ENCODE measurements around the gene RNF220.

Gene RNF220

GRCh38 chr1:44594871-44595735 is 190.0 kb downstream of the RNF220 start:
- no peak for TF ChIP-seq POU6F1 (CRISPR knock-in tag; IDR thresholded peaks at IDR 0.05; ENCODE audit: borderline replicate concordance, low read depth)
- no peak for TF ChIP-seq CREB5 (CRISPR knock-in tag; IDR thresholded peaks at IDR 0.05; ENCODE audit: low read depth)
- TF ChIP-seq TCF4 (CRISPR knock-in tag; IDR thresholded peaks at IDR 0.05; ENCODE audit: borderline replicate concordance), result no peak
- TF ChIP-seq ZNF70 (CRISPR knock-in tag; IDR thresholded peaks at IDR 0.05), result no peak
- no peak for TF ChIP-seq OSR1 (CRISPR knock-in tag; IDR thresholded peaks at IDR 0.05)
- no peak for TF ChIP-seq SNAI2 (CRISPR knock-in tag; IDR thresholded peaks at IDR 0.05)
- no peak for TF ChIP-seq ZNF565 (CRISPR knock-in tag; conservative IDR thresholded peaks at IDR 0.05; ENCODE audit: low read depth)
- TF ChIP-seq PATZ1 (CRISPR knock-in tag; IDR thresholded peaks at IDR 0.05; ENCODE audit: borderline replicate concordance), result no peak
- no peak for TF ChIP-seq TSHZ2 (CRISPR knock-in tag; IDR thresholded peaks at IDR 0.05)
- TF ChIP-seq BACH2 (CRISPR knock-in tag; IDR thresholded peaks at IDR 0.05; ENCODE audit: borderline replicate concordance), result no peak
- no peak for TF ChIP-seq CSRNP3 (CRISPR knock-in tag; IDR thresholded peaks at IDR 0.05)
- TF ChIP-seq ZC3H10 (CRISPR knock-in tag; IDR thresholded peaks at IDR 0.05), result no peak
- no peak for TF ChIP-seq GLIS3 (CRISPR knock-in tag; IDR thresholded peaks at IDR 0.05)
- TF ChIP-seq TOX (CRISPR knock-in tag; IDR thresholded peaks at IDR 0.05; ENCODE audit: borderline replicate concordance), result no peak
- peak; percentile 98 for ATAC-seq

GRCh38 chr1:44596511-44596910 is 191.5 kb downstream of the RNF220 start:
- ATAC-seq, result no peak
- no peak for TF ChIP-seq BACH2 (CRISPR knock-in tag; IDR thresholded peaks at IDR 0.05; ENCODE audit: borderline replicate concordance)
- no peak for TF ChIP-seq TSHZ2 (CRISPR knock-in tag; IDR thresholded peaks at IDR 0.05)
- no peak for TF ChIP-seq ESRRG (CRISPR knock-in tag; IDR thresholded peaks at IDR 0.05)
- no peak for TF ChIP-seq TOX (CRISPR knock-in tag; IDR thresholded peaks at IDR 0.05; ENCODE audit: borderline replicate concordance)
- TF ChIP-seq CSRNP3 (CRISPR knock-in tag; IDR thresholded peaks at IDR 0.05), result no peak
- TF ChIP-seq ARNTL (CRISPR knock-in tag; IDR thresholded peaks at IDR 0.05; ENCODE audit: borderline replicate concordance, low read depth), result no peak
- no peak for TF ChIP-seq POU6F1 (CRISPR knock-in tag; IDR thresholded peaks at IDR 0.05; ENCODE audit: borderline replicate concordance, low read depth)
- no peak for TF ChIP-seq ZFP30 (CRISPR knock-in tag; IDR thresholded peaks at IDR 0.05)
- TF ChIP-seq ZNF565 (CRISPR knock-in tag; conservative IDR thresholded peaks at IDR 0.05; ENCODE audit: low read depth), result no peak
- no peak for TF ChIP-seq PPARA (CRISPR knock-in tag; IDR thresholded peaks at IDR 0.05; ENCODE audit: borderline replicate concordance)
- no peak for TF ChIP-seq PATZ1 (CRISPR knock-in tag; IDR thresholded peaks at IDR 0.05; ENCODE audit: borderline replicate concordance)
- no peak for TF ChIP-seq ISL1 (CRISPR knock-in tag; IDR thresholded peaks at IDR 0.05)
- no peak for TF ChIP-seq ZC3H10 (CRISPR knock-in tag; IDR thresholded peaks at IDR 0.05)

Data from SK-N-SH treated with all-trans-retinoic acid at 6 μM for 48 hours (cell line).